Loucy (cell line): ENCODE data around the gene GOLGA7B.

Source experiments
- H2AFZ ChIP-seq: fragments of 200-600 bp; sonication (generic); 2 replicates; pipeline ENCODE4 v1.6.0; 2016; ENCODE audit warnings: antibody characterized with exemption, mild to moderate bottlenecking, low read length, moderate library complexity
- H3F3A ChIP-seq: fragments of 200-600 bp; 2 replicates; pipeline ENCODE4 v1.6.0; 2016; ENCODE audit warnings: antibody characterized with exemption, low read depth, mild to moderate bottlenecking
- H3K27me3 ChIP-seq: fragments of 200-600 bp; sonication (generic); 2 replicates; pipeline ENCODE4 v1.6.1; 2014; ENCODE audit warnings: low read length, mild to moderate bottlenecking; ENCODE audit not compliant: insufficient read depth, poor library complexity, severe bottlenecking
- H3K36me3 ChIP-seq: fragments of 200-600 bp; sonication (generic); 2 replicates; pipeline ENCODE4 v1.6.1; 2016; ENCODE audit warnings: low read length; ENCODE audit not compliant: insufficient read depth
- H3K4me1 ChIP-seq: fragments of 200-600 bp; sonication (generic); 2 replicates; pipeline ENCODE4 v1.5.1; 2014; ENCODE audit warnings: low read length, mild to moderate bottlenecking; ENCODE audit not compliant: insufficient read depth, poor library complexity, severe bottlenecking
- H3K4me2 ChIP-seq: fragments of 200-600 bp; sonication (generic); 2 replicates; pipeline ENCODE4 v1.6.0; 2014; ENCODE audit warnings: antibody characterized with exemption, low read length, low read depth, mild to moderate bottlenecking; ENCODE audit not compliant: poor library complexity, severe bottlenecking
- H3K4me3 ChIP-seq: fragments of 200-600 bp; sonication (generic); 2 replicates; pipeline ENCODE4 v1.5.1; 2014; ENCODE audit warnings: low read length, mild to moderate bottlenecking, mixed read lengths; ENCODE audit not compliant: poor library complexity, severe bottlenecking
- H3K79me2 ChIP-seq: fragments of 200-600 bp; sonication (generic); 2 replicates; pipeline ENCODE4 v1.6.1; 2014; ENCODE audit warnings: low read length; ENCODE audit not compliant: insufficient read depth
- H3K9ac ChIP-seq: fragments of 200-600 bp; sonication (generic); 2 replicates; pipeline ENCODE4 v1.6.0; 2014; ENCODE audit warnings: mild to moderate bottlenecking, low read depth, low read length, moderate library complexity; ENCODE audit not compliant: poor library complexity, severe bottlenecking
- H3K9me2 ChIP-seq: fragments of 200-600 bp; sonication (generic); replicated peaks from 2 replicates; pipeline ENCODE4 v1.6.1; 2016; ENCODE audit warnings: low read depth, low read length, mixed read lengths
- H3K9me3 ChIP-seq: fragments of 200-600 bp; sonication (generic); 2 replicates; pipeline ENCODE4 v1.6.1; 2014; ENCODE audit warnings: mild to moderate bottlenecking, antibody characterized with exemption, low read length, low read depth; ENCODE audit not compliant: insufficient read depth
- H4K20me1 ChIP-seq: fragments of 200-600 bp; sonication (generic); 2 replicates; pipeline ENCODE4 v1.6.0; 2014; ENCODE audit warnings: antibody characterized with exemption, low read length, mild to moderate bottlenecking; ENCODE audit not compliant: insufficient read depth, poor library complexity, severe bottlenecking
- CTCF ChIP-seq: fragments of 200-600 bp; sonication (generic); conservative IDR thresholded peaks from 2 replicates; pipeline ENCODE4 v1.5.1; 2014; ENCODE audit warnings: mild to moderate bottlenecking, antibody characterized with exemption, low read length
- EZH2phosphoT487 ChIP-seq: fragments of 200-600 bp; IDR thresholded peaks from 2 replicates; pipeline ENCODE4 v1.6.1; 2018; ENCODE audit warnings: antibody characterized with exemption, mild to moderate bottlenecking, moderate library complexity, borderline replicate concordance

Gene GOLGA7B

GRCh38 chr10:97916586-97916985 is 66.9 kb downstream of the GOLGA7B start:
- no peaks in the 10 kb centered on the region for H4K20me1 ChIP-seq
- H3F3A ChIP-seq = no peaks in the 10 kb centered on the region
- H3K79me2 ChIP-seq = no peaks in the 10 kb centered on the region
- H3K9ac ChIP-seq = no peak overlapping the region
- H3K4me2 ChIP-seq = no peak overlapping the region
- no peak for TF ChIP-seq EZH2phosphoT487
- no peak for TF ChIP-seq CTCF
- H3K36me3 ChIP-seq = no peaks in the 10 kb centered on the region
- H2AFZ ChIP-seq = no peak overlapping the region
- no peaks in the 10 kb centered on the region for H3K9me2 ChIP-seq
- no peaks in the 10 kb centered on the region for H3K27me3 ChIP-seq
- H3K4me1 ChIP-seq = no peaks in the 10 kb centered on the region
- H3K9me3 ChIP-seq = no peaks in the 10 kb centered on the region
- H3K4me3 ChIP-seq = no peak overlapping the region

GRCh38 chr10:97919012-97919411 is 69.4 kb downstream of the GOLGA7B start:
- H3K4me1 ChIP-seq = no peaks in the 10 kb centered on the region
- H3F3A ChIP-seq = no peaks in the 10 kb centered on the region
- H4K20me1 ChIP-seq = no peaks in the 10 kb centered on the region
- no peaks in the 10 kb centered on the region for H3K79me2 ChIP-seq
- no peaks in the 10 kb centered on the region for H3K27me3 ChIP-seq
- no peaks in the 10 kb centered on the region for H3K36me3 ChIP-seq
- no peak overlapping the region for H2AFZ ChIP-seq
- TF ChIP-seq CTCF = no peak
- TF ChIP-seq EZH2phosphoT487 = no peak
- no peaks in the 10 kb centered on the region for H3K9me3 ChIP-seq
- no peaks in the 10 kb centered on the region for H3K9me2 ChIP-seq
- no peak overlapping the region for H3K4me2 ChIP-seq
- no peak overlapping the region for H3K4me3 ChIP-seq
- no peak overlapping the region for H3K9ac ChIP-seq

- no peak for TF ChIP-seq EZH2phosphoT487
- TF ChIP-seq CTCF = no peak
- Histone ChIP-seq H3K36me3 (no peaks in the 10 kb centered on the region), H3F3A (no peaks in the 10 kb centered on the region), H3K9me3 (no peaks in the 10 kb centered on the region), H2AFZ (no peak overlapping the region), H3K79me2 (no peaks in the 10 kb centered on the region), H3K27me3 (no peaks in the 10 kb centered on the region), H4K20me1 (no peaks in the 10 kb centered on the region), H3K9me2 (no peaks in the 10 kb centered on the region), H3K4me1 (no peaks in the 10 kb centered on the region), H3K4me3 (no peak overlapping the region), H3K4me2 (no peak overlapping the region), H3K9ac (no peak overlapping the region)
Observed at GRCh38 chr10:97920865-97921264, 71.2 kb downstream of the GOLGA7B start.
